Ishikawa (cell line): ENCODE data around the gene PCDHB5.
A peak's percentile ranks its signal among the peaks of the same experiment; 100 is the strongest.

Experiments
- CEBPB ChIP-seq: IDR thresholded peaks from 2 replicates; pipeline ENCODE4 v1.6.1; 2012
- CREB1 ChIP-seq: IDR thresholded peaks from 2 replicates; pipeline ENCODE4 v1.6.1; 2012; ENCODE audit warnings: low read depth
- EP300 ChIP-seq: IDR thresholded peaks from 2 replicates; pipeline ENCODE4 v1.6.1; 2012; ENCODE audit warnings: borderline replicate concordance
- FOXM1 ChIP-seq: IDR thresholded peaks from 2 replicates; pipeline ENCODE4 v1.6.1; 2012; ENCODE audit warnings: low read depth, borderline replicate concordance
- NFIC ChIP-seq: IDR thresholded peaks from 2 replicates; pipeline ENCODE4 v1.6.1; 2012
- RAD21 ChIP-seq: IDR thresholded peaks from 2 replicates; pipeline ENCODE4 v1.6.1; 2012; ENCODE audit warnings: low read depth
- TAF1 ChIP-seq: IDR thresholded peaks from 2 replicates; pipeline ENCODE4 v1.6.1; 2012; ENCODE audit warnings: low read depth, mild to moderate bottlenecking
- TCF12 ChIP-seq: IDR thresholded peaks from 2 replicates; pipeline ENCODE4 v1.6.1; 2012; ENCODE audit warnings: low read depth
- YY1 ChIP-seq: IDR thresholded peaks from 2 replicates; pipeline ENCODE4 v1.6.1; 2012; ENCODE audit warnings: low read depth
- ZBTB7A ChIP-seq: IDR thresholded peaks from 2 replicates; pipeline ENCODE4 v1.6.1; 2012; ENCODE audit warnings: low read depth
- TF ChIP-seq, protein P1 (sequence below): IDR thresholded peaks from 2 replicates; pipeline ENCODE4 v1.6.1; 2012
- TF ChIP-seq, protein P2 (sequence below): IDR thresholded peaks from 2 replicates; pipeline ENCODE4 v1.6.1; 2012

DNA sequence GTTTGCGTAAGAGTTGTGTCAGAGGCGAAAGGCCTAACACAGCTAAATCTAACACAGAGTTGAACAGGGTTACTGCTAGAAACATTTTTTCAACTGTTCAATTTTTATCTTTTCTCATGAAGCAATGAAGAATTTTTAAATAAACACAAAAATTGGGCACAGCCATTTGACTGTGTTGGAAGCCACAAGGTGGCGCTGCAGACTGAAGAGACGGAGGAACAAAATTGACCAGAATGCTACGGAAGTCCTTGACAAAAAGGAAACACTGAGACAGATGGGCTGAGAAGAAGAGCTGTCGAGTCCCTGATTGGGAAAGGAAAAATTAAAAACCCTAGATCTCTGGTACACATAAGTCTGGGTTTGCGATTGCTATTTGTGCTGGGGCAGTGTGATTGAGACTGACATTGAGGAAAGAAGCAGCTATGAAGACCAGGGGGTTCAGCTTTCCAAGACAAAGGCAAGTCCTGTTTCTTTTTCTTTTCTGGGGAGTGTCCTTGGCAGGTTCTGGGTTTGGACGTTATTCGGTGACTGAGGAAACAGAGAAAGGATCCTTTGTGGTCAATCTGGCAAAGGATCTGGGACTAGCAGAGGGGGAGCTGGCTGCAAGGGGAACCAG, 52.0 kb downstream of the PCDHB5 start, which contains the start of gene PCDHB9:
- TF ChIP-seq CEBPB (no peak), TAF1 (no peak), RAD21 (peak; percentile 13; the same call in 1 of the 2 replicates), CREB1 (no peak), YY1 (no peak), EP300 (no peak), FOXM1 (no peak), ZBTB7A (no peak), TCF12 (no peak), NFIC (no peak)
- TF ChIP-seq, protein P1, sequence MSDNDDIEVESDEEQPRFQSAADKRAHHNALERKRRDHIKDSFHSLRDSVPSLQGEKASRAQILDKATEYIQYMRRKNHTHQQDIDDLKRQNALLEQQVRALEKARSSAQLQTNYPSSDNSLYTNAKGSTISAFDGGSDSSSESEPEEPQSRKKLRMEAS: no peak
- TF ChIP-seq, protein P2, sequence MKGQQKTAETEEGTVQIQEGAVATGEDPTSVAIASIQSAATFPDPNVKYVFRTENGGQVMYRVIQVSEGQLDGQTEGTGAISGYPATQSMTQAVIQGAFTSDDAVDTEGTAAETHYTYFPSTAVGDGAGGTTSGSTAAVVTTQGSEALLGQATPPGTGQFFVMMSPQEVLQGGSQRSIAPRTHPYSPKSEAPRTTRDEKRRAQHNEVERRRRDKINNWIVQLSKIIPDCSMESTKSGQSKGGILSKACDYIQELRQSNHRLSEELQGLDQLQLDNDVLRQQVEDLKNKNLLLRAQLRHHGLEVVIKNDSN: no peak
